GM12878 (cell line): ENCODE data around the gene PCDH15. TPM values are rescaled to one million over a fixed set of nuclear protein-coding genes. Genes with fewer than 3 reads are reported as not detected.

Source experiments
- ATAC-seq: fragments of 200-7000 bp; cut with Tn5 transposase; 3 replicates; pipeline ENCODE4 v1.9.1; 2020; ENCODE audit warnings: mild to moderate bottlenecking, moderate library complexity
- BruUV-seq: library from RNA; stranded (reverse); fragments of 400-500 nt; replicated peaks from 2 replicates; lab custom pipeline; 2021; lab: Mats Ljungman, UMichigan
- CTCF ChIA-PET: fragments of 300-600 bp; sonication (Branson Sonifier 250); formaldehyde crosslinking; extraction: SDS; loops from one replicate; lab custom pipeline; 2021; ENCODE audit warnings: inconsistent platforms; lab: Yijun Ruan, JAX
- POLR2A ChIA-PET: fragments of 350-600 bp; formaldehyde crosslinking; extraction: SDS; loops from one replicate; lab custom pipeline; 2021; ENCODE audit warnings: inconsistent platforms; lab: Charles Lee
- RAD21 ChIA-PET: fragments of 300-600 bp; sonication (Branson Sonifier 250); formaldehyde crosslinking; loops from one replicate; lab custom pipeline; 2023; ENCODE audit warnings: antibody characterized with exemption; ENCODE audit not compliant: unreplicated experiment; lab: Charles Lee
- SMC1A ChIA-PET: fragments of 300-600 bp; sonication (Branson Sonifier 250); formaldehyde crosslinking; loops from one replicate; lab custom pipeline; 2023; ENCODE audit not compliant: unreplicated experiment, uncharacterized antibody; lab: Charles Lee
- DNase-seq: peaks from one replicate; pipeline ENCODE4 v3.0.0-alpha.2; 2011; ENCODE audit warnings: low read depth, low spot score
- FAIRE-seq: peaks from 3 replicates; lab custom pipeline; 2011; peaks lifted over from hg19 to GRCh38; lab: Jason Lieb, UNC
- H2AFZ ChIP-seq: 2 replicates; pipeline ENCODE4 v1.6.0; 2011; ENCODE audit warnings: low read depth, low read length, control low read depth; ENCODE audit not compliant: control insufficient read depth
- H3K27ac ChIP-seq: 2 replicates; pipeline ENCODE4 v1.5.1; 2011; ENCODE audit warnings: control low read depth; ENCODE audit not compliant: control insufficient read depth, insufficient read depth
- H3K27me3 ChIP-seq, 2 experiments: replicated peaks in 1 of 2; 2 replicates each; pipeline versions ENCODE4 v1.6.0 to v1.6.1; 2011; ENCODE audit warnings: low read length in 1 of 2; ENCODE audit not compliant: control insufficient read depth in 2 of 2, insufficient read depth in 2 of 2
- H3K36me3 ChIP-seq, 2 experiments: 2 replicates each; pipeline ENCODE4 v1.5.1; 2011; ENCODE audit warnings: low read length in 1 of 2; ENCODE audit not compliant: control insufficient read depth in 2 of 2, insufficient read depth in 2 of 2
- H3K4me1 ChIP-seq: 2 replicates; pipeline ENCODE4 v1.6.1; 2011; ENCODE audit warnings: mild to moderate bottlenecking, low read length, moderate library complexity, mixed read lengths; ENCODE audit not compliant: control insufficient read depth, insufficient read depth
- H3K4me2 ChIP-seq: 2 replicates; pipeline ENCODE4 v1.6.0; 2011; ENCODE audit warnings: control low read depth; ENCODE audit not compliant: control insufficient read depth, insufficient read depth
- H3K4me3 ChIP-seq: fragments of 200-600 bp; sonication (generic); 2 replicates; pipeline ENCODE4 v1.5.1; 2016
- H3K79me2 ChIP-seq: 2 replicates; pipeline ENCODE4 v1.6.0; 2011; ENCODE audit warnings: low read length; ENCODE audit not compliant: control insufficient read depth, insufficient read depth
- H3K9ac ChIP-seq: 2 replicates; pipeline ENCODE4 v1.8.0; 2011; ENCODE audit warnings: low read length, control low read depth, mixed read lengths; ENCODE audit not compliant: control insufficient read depth, insufficient read depth
- H3K9me3 ChIP-seq: replicated peaks from 3 replicates; pipeline ENCODE4 v1.5.1; 2011; ENCODE audit warnings: mild to moderate bottlenecking, low read length; ENCODE audit not compliant: control insufficient read depth, insufficient read depth
- H4K20me1 ChIP-seq: 2 replicates; pipeline ENCODE4 v1.6.0; 2011; ENCODE audit not compliant: control insufficient read depth, insufficient read depth
- EP300 ChIP-seq, 2 experiments: fragments of 150-350 bp in 1 of 2; IDR thresholded peaks; 2 replicates each; pipeline ENCODE4 v1.6.1; 2011 to 2012; ENCODE audit warnings: low read depth in 2 of 2, low read length in 2 of 2, borderline replicate concordance in 1 of 2, improper control_type of control experiment in 1 of 2, inconsistent platforms in 1 of 2; ENCODE audit not compliant: control insufficient read depth in 1 of 2
- FOXK2 ChIP-seq: fragments of 450-650 bp; IDR thresholded peaks from 2 replicates; pipeline ENCODE4 v1.6.1; 2017; ENCODE audit warnings: mild to moderate bottlenecking, moderate library complexity
- HDGF ChIP-seq: fragments of 450-650 bp; IDR thresholded peaks from 2 replicates; pipeline ENCODE4 v1.6.1; 2016; ENCODE audit warnings: antibody characterized with exemption
- MEF2B ChIP-seq: fragments of 450-650 bp; IDR thresholded peaks from 2 replicates; pipeline ENCODE4 v1.6.1; 2018; ENCODE audit warnings: mild to moderate bottlenecking, moderate library complexity; ENCODE audit not compliant: partially characterized antibody, poor library complexity, severe bottlenecking
- RCOR1 ChIP-seq: conservative IDR thresholded peaks from 2 replicates; pipeline ENCODE4 v1.6.1; 2012; ENCODE audit warnings: low read depth, low read length, improper control_type of control experiment
- SMAD5 ChIP-seq: IDR thresholded peaks from 2 replicates; pipeline ENCODE4 v1.6.1; 2016; ENCODE audit warnings: antibody characterized with exemption, low read depth
- SP1 ChIP-seq: IDR thresholded peaks from one replicate; pipeline ENCODE4 v1.6.1; 2011; ENCODE audit warnings: low read depth, low read length
- SUPT20H ChIP-seq: IDR thresholded peaks from 2 replicates; pipeline ENCODE4 v1.6.1; 2011; ENCODE audit warnings: low read depth, mild to moderate bottlenecking, low read length, moderate library complexity, borderline replicate concordance; ENCODE audit not compliant: control insufficient read depth
- WGBS: methylation state at CpG from one replicate; pipeline ENCODE4 v1.1.6; 2016; ENCODE audit warnings: low lambda C conversion rate; ENCODE audit not compliant: insufficient replicate concordance, insufficient coverage; ENCODE audit errors: missing lambda C conversion rate; 5-methylcytosine and 5-hydroxymethylcytosine counted together
- in situ Hi-C: fragments of 300-500 bp; cut with MboI; formaldehyde crosslinking; loops from 9 replicates; pipeline ENCODE4 v1.14.3; 2018; ENCODE audit warnings: mixed read lengths
- intact Hi-C: fragments of 100-400 bp; cut with micrococcal nuclease; formaldehyde crosslinking; loops from one replicate; pipeline ENCODE4 v1.14.2; 2022; ENCODE audit not compliant: unreplicated experiment
- polyA plus RNA-seq, 11 experiments: library from polyadenylated mRNA; depleted of rRNA in 4 of 11; unstranded in 6 of 11; stranded (reverse) in 5 of 11; fragments of >200 nt; fragmentation: Nextera tagmentation in 4 of 11; fragmentation: Illumina TruSeq in 1 of 11; extraction: Ambion mirVana in 4 of 11; extraction: Trizol in 1 of 11; gene quantifications; 1 replicate in 1 of 11; 2 replicates in 10 of 11; pipeline versions ENCODE4 v1.2.1 to v1.2.3, GENCODE V29; 2011 to 2016; ENCODE audit warnings: inconsistent platforms in 2 of 11, missing spikeins in 2 of 11, low read depth in 1 of 11
- total RNA-seq, 4 experiments: library from RNA; depleted of rRNA in 3 of 4; stranded (reverse); fragments of >200 nt in 3 of 4; fragmentation: Illumina TruSeq in 1 of 4; extraction: Trizol in 1 of 4; gene quantifications; 2 replicates each; pipeline versions ENCODE4 v1.2.1 to v1.2.3, GENCODE V29; 2013 to 2021
- TF ChIP-seq, protein P1 (sequence below): IDR thresholded peaks from 2 replicates; pipeline ENCODE4 v1.6.1; 2011; ENCODE audit warnings: low read depth, low read length, improper control_type of control experiment, borderline replicate concordance
- TF ChIP-seq, protein P2 (sequence below): fragments of 450-650 bp; formaldehyde crosslinking; IDR thresholded peaks from 2 replicates; pipeline ENCODE4 v1.4.0; 2020; ENCODE audit warnings: mild to moderate bottlenecking, moderate library complexity
- TF ChIP-seq, protein P3 (sequence below): fragments of 450-650 bp; IDR thresholded peaks from 2 replicates; pipeline ENCODE4 v1.6.1; 2014; ENCODE audit warnings: mild to moderate bottlenecking
- TF ChIP-seq, protein P4 (sequence below): fragments of 450-650 bp; IDR thresholded peaks from 2 replicates; pipeline ENCODE4 v1.6.1; 2017; ENCODE audit warnings: mild to moderate bottlenecking, low read depth, inconsistent platforms; ENCODE audit not compliant: poor library complexity, severe bottlenecking

PCDH15 gene
- total and polyA plus RNA-seq, 10 of the 15 experiments (the other 5 are each of a cell fraction or from before 2014, with no cell fraction given), result 0.03 to 0.52 (median 0.07) TPM; not detected in 6

DNA sequence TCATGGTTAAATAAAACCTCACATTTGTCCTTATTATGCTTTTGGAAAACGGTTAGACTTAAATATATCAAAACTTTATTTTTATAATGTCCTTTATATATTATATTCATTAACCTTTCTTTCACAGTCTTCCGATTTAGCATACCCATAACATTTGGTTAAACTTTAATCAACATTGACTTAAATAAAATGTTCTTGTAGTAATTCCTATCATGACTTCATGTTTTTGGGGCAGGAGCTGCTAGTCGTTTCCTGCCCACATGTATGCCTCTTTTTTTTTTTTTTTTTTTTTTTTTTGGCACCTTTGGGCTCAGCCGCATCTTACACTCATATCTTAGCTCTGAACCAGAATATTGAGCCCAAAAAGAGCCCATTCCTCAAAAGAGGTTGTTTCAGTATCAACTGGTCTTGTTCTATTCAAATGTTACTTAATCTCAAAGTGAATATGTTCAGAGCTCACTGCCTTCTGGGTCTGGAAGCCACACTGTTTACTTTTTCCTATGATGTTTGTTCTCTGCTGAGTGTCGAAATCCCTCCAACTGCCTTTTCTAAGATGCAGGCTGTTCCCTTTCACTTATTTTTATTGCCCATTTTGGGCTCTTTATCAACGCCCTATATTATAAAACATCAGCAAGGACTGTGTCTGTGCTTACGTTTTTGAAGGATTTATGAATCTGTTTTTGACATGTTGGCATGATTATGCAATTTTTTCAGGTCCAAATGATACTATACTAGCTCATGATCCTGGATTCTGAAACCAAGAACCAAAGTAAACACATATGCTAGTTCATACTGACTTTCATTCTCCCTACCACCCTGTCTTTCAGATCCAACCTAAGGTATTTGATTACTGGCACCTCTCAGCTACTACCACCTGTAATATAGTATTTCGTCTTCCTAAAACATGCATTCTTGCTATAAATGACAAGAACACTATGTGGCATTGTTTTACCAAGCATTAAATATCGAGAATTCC is 914.4 kb downstream of the PCDH15 start:
- Histone ChIP-seq H3K79me2 (no peaks in the 10 kb centered on the region), H3K4me2 (no peak overlapping the region), H3K4me1 (no peaks in the 10 kb centered on the region)
- CTCF ChIA-PET, result interaction anchor here (0.6 kb wide), 1 partner anchor 69 kb away, joined by 4 read pairs; no protein-coding TSS in a partner anchor
- FAIRE-seq, result no peak
- TF ChIP-seq, protein P1, sequence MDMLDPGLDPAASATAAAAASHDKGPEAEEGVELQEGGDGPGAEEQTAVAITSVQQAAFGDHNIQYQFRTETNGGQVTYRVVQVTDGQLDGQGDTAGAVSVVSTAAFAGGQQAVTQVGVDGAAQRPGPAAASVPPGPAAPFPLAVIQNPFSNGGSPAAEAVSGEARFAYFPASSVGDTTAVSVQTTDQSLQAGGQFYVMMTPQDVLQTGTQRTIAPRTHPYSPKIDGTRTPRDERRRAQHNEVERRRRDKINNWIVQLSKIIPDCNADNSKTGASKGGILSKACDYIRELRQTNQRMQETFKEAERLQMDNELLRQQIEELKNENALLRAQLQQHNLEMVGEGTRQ, result no peak
- TF ChIP-seq EP300 (IDR thresholded peaks at IDR 0.05; ENCODE audit: borderline replicate concordance in 1 of 2, control insufficient read depth in 1 of 2, low read depth in 2 of 2, low read length in 2 of 2) (no peak), SP1 (no peak), FOXK2 (no peak), RCOR1 (no peak), HDGF (no peak), MEF2B (no peak), SUPT20H (no peak), SMAD5 (no peak)
- TF ChIP-seq, protein P2, sequence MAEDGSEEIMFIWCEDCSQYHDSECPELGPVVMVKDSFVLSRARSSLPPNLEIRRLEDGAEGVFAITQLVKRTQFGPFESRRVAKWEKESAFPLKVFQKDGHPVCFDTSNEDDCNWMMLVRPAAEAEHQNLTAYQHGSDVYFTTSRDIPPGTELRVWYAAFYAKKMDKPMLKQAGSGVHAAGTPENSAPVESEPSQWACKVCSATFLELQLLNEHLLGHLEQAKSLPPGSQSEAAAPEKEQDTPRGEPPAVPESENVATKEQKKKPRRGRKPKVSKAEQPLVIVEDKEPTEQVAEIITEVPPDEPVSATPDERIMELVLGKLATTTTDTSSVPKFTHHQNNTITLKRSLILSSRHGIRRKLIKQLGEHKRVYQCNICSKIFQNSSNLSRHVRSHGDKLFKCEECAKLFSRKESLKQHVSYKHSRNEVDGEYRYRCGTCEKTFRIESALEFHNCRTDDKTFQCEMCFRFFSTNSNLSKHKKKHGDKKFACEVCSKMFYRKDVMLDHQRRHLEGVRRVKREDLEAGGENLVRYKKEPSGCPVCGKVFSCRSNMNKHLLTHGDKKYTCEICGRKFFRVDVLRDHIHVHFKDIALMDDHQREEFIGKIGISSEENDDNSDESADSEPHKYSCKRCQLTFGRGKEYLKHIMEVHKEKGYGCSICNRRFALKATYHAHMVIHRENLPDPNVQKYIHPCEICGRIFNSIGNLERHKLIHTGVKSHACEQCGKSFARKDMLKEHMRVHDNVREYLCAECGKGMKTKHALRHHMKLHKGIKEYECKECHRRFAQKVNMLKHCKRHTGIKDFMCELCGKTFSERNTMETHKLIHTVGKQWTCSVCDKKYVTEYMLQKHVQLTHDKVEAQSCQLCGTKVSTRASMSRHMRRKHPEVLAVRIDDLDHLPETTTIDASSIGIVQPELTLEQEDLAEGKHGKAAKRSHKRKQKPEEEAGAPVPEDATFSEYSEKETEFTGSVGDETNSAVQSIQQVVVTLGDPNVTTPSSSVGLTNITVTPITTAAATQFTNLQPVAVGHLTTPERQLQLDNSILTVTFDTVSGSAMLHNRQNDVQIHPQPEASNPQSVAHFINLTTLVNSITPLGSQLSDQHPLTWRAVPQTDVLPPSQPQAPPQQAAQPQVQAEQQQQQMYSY, result no peak
- TF ChIP-seq, protein P3, sequence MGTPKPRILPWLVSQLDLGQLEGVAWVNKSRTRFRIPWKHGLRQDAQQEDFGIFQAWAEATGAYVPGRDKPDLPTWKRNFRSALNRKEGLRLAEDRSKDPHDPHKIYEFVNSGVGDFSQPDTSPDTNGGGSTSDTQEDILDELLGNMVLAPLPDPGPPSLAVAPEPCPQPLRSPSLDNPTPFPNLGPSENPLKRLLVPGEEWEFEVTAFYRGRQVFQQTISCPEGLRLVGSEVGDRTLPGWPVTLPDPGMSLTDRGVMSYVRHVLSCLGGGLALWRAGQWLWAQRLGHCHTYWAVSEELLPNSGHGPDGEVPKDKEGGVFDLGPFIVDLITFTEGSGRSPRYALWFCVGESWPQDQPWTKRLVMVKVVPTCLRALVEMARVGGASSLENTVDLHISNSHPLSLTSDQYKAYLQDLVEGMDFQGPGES, result no peak
- TF ChIP-seq, protein P4, sequence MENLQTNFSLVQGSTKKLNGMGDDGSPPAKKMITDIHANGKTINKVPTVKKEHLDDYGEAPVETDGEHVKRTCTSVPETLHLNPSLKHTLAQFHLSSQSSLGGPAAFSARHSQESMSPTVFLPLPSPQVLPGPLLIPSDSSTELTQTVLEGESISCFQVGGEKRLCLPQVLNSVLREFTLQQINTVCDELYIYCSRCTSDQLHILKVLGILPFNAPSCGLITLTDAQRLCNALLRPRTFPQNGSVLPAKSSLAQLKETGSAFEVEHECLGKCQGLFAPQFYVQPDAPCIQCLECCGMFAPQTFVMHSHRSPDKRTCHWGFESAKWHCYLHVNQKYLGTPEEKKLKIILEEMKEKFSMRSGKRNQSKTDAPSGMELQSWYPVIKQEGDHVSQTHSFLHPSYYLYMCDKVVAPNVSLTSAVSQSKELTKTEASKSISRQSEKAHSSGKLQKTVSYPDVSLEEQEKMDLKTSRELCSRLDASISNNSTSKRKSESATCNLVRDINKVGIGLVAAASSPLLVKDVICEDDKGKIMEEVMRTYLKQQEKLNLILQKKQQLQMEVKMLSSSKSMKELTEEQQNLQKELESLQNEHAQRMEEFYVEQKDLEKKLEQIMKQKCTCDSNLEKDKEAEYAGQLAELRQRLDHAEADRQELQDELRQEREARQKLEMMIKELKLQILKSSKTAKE, result no peak
- TF ChIP-seq, all 136 proteins: peak for 0
- no peaks in the 10 kb centered on the region for H3K27me3 ChIP-seq
- ChIA-PET SMC1A (interaction anchor here (0.8 to 1.2 kb wide), 2 partner anchors 58 to 516 kb away, joined by 3 to 4 read pairs; no protein-coding TSS in a partner anchor), POLR2A (interaction anchor here (0.6 kb wide), 2 partner anchors 50 to 402 kb away, joined by 6 to 9 read pairs; no protein-coding TSS in a partner anchor), RAD21 (no interaction called here)
- DNase-seq (no peak), ATAC-seq (no peak)
- H4K20me1 ChIP-seq, result no peaks in the 10 kb centered on the region
- H3K4me3 ChIP-seq, result no peak overlapping the region
- H3K9me3 ChIP-seq, result no peaks in the 10 kb centered on the region
- intact Hi-C loops (no loop called here), in situ Hi-C loops (no loop called here)
- H2AFZ ChIP-seq, result no peak overlapping the region
- no peak overlapping the region for H3K9ac ChIP-seq
- 10% methylated on average over 9 of the region's 9 CpGs for WGBS
- BruUV-seq, result no TSS peak
- no peaks in the 10 kb centered on the region for H3K36me3 ChIP-seq
- H3K27ac ChIP-seq, result no peak overlapping the region
